ENCODE measurements around the gene ABCF1.

Gene ABCF1

GRCh38 chr6:30617565-30618269 is 46.5 kb downstream of the ABCF1 start, which contains the start of gene MRPS18B:
TSS of gene MRPS18B (plus strand) at chr6:30617840. CDS start at chr6:30617866, 26 bp downstream.
- peaks cover 10% of the 10 kb centered on the region for H3K4me1 ChIP-seq (ENCODE audit: control insufficient read depth, low read depth, low read length)
- no peaks in the 10 kb centered on the region for H3K27me3 ChIP-seq (ENCODE audit: control insufficient read depth, insufficient read depth, low read length)
- H3K9ac ChIP-seq (ENCODE audit: low read length), result peak within 1 kb of the TSS; percentile 97
- H3K9me3 ChIP-seq (ENCODE audit: control insufficient read depth, low read depth, low read length), result no peaks in the 10 kb centered on the region
- H3K27ac ChIP-seq (ENCODE audit: low read length), result peak within 1 kb of the TSS; percentile 97
- H3K36me3 ChIP-seq (ENCODE audit: control insufficient read depth, low read depth, low read length), result peaks cover 23% of the 10 kb centered on the region
- H3K4me3 ChIP-seq (ENCODE audit: low read length), result peak within 1 kb of the TSS; percentile 96

- peak overlapping the region; percentile 97 for H3K27ac ChIP-seq (ENCODE audit: low read length)
- no peaks in the 10 kb centered on the region for H3K27me3 ChIP-seq (ENCODE audit: control insufficient read depth, insufficient read depth, low read length)
- peaks cover 10% of the 10 kb centered on the region for H3K4me1 ChIP-seq (ENCODE audit: control insufficient read depth, low read depth, low read length)
- H3K9ac ChIP-seq (ENCODE audit: low read length), result peak overlapping the region; percentile 93
- peaks cover 29% of the 10 kb centered on the region for H3K36me3 ChIP-seq (ENCODE audit: control insufficient read depth, low read depth, low read length)
- H3K4me3 ChIP-seq (ENCODE audit: low read length), result peak overlapping the region; percentile 96
- H3K9me3 ChIP-seq (ENCODE audit: control insufficient read depth, low read depth, low read length), result no peaks in the 10 kb centered on the region
These were observed 47.1 kb downstream of the ABCF1 start for GRCh38 chr6:30618270-30618797.

- no peak overlapping the region for H3K27ac ChIP-seq (ENCODE audit: low read length)
- no peak overlapping the region for H3K4me3 ChIP-seq (ENCODE audit: low read length)
- H3K27me3 ChIP-seq (ENCODE audit: control insufficient read depth, insufficient read depth, low read length), result no peaks in the 10 kb centered on the region
- H3K9ac ChIP-seq (ENCODE audit: low read length), result no peak overlapping the region
- H3K4me1 ChIP-seq (ENCODE audit: control insufficient read depth, low read depth, low read length), result peaks cover under 1% of the 10 kb centered on the region
- H3K9me3 ChIP-seq (ENCODE audit: control insufficient read depth, low read depth, low read length), result no peaks in the 10 kb centered on the region
- H3K36me3 ChIP-seq (ENCODE audit: control insufficient read depth, low read depth, low read length), result peaks cover 36% of the 10 kb centered on the region
These were observed 48.3 kb downstream of the ABCF1 start for GRCh38 chr6:30619561-30619960.

- no peaks in the 10 kb centered on the region for H3K27me3 ChIP-seq (ENCODE audit: control insufficient read depth, insufficient read depth, low read length)
- no peak overlapping the region for H3K4me3 ChIP-seq (ENCODE audit: low read length)
- peaks cover 14% of the 10 kb centered on the region for H3K4me1 ChIP-seq (ENCODE audit: control insufficient read depth, low read depth, low read length)
- H3K27ac ChIP-seq (ENCODE audit: low read length), result no peak overlapping the region
- no peaks in the 10 kb centered on the region for H3K9me3 ChIP-seq (ENCODE audit: control insufficient read depth, low read depth, low read length)
- H3K36me3 ChIP-seq (ENCODE audit: control insufficient read depth, low read depth, low read length), result peaks cover 55% of the 10 kb centered on the region
- H3K9ac ChIP-seq (ENCODE audit: low read length), result no peak overlapping the region
These were observed 54.3 kb downstream of the ABCF1 start for GRCh38 chr6:30625511-30625910.

GRCh38 chr6:30626484-30627366 is 55.5 kb downstream of the ABCF1 start, which contains the start of gene ATAT1:
TSS of gene ATAT1 (plus strand) at chr6:30626874.
- Histone ChIP-seq H3K4me1 (ENCODE audit: control insufficient read depth, low read depth, low read length) (peaks cover 14% of the 10 kb centered on the region), H3K9ac (ENCODE audit: low read length) (peak within 1 kb of the TSS; percentile 76), H3K9me3 (ENCODE audit: control insufficient read depth, low read depth, low read length) (no peaks in the 10 kb centered on the region), H3K27me3 (ENCODE audit: control insufficient read depth, insufficient read depth, low read length) (no peaks in the 10 kb centered on the region), H3K27ac (ENCODE audit: low read length) (peak within 1 kb of the TSS; percentile 55), H3K36me3 (ENCODE audit: control insufficient read depth, low read depth, low read length) (peaks cover 52% of the 10 kb centered on the region), H3K4me3 (ENCODE audit: low read length) (peak within 1 kb of the TSS; percentile 88)

- no peaks in the 10 kb centered on the region for H3K27me3 ChIP-seq (ENCODE audit: control insufficient read depth, insufficient read depth, low read length)
- H3K36me3 ChIP-seq (ENCODE audit: control insufficient read depth, low read depth, low read length), result peaks cover 28% of the 10 kb centered on the region
- no peak overlapping the region for H3K9ac ChIP-seq (ENCODE audit: low read length)
- no peaks in the 10 kb centered on the region for H3K4me1 ChIP-seq (ENCODE audit: control insufficient read depth, low read depth, low read length)
- H3K9me3 ChIP-seq (ENCODE audit: control insufficient read depth, low read depth, low read length), result no peaks in the 10 kb centered on the region
- no peak overlapping the region for H3K4me3 ChIP-seq (ENCODE audit: low read length)
- H3K27ac ChIP-seq (ENCODE audit: low read length), result no peak overlapping the region
These were observed 64.6 kb downstream of the ABCF1 start for GRCh38 chr6:30635834-30636233.

GRCh38 chr6:30640481-30640880 is 69.2 kb downstream of the ABCF1 start:
- no peak overlapping the region for H3K4me3 ChIP-seq (ENCODE audit: low read length)
- no peaks in the 10 kb centered on the region for H3K27me3 ChIP-seq (ENCODE audit: control insufficient read depth, insufficient read depth, low read length)
- no peaks in the 10 kb centered on the region for H3K4me1 ChIP-seq (ENCODE audit: control insufficient read depth, low read depth, low read length)
- H3K36me3 ChIP-seq (ENCODE audit: control insufficient read depth, low read depth, low read length), result peaks cover 26% of the 10 kb centered on the region
- no peaks in the 10 kb centered on the region for H3K9me3 ChIP-seq (ENCODE audit: control insufficient read depth, low read depth, low read length)
- H3K9ac ChIP-seq (ENCODE audit: low read length), result no peak overlapping the region
- H3K27ac ChIP-seq (ENCODE audit: low read length), result no peak overlapping the region

GRCh38 chr6:30641048-30641447 is 69.8 kb downstream of the ABCF1 start:
- Histone ChIP-seq H3K27ac (ENCODE audit: low read length) (no peak overlapping the region), H3K27me3 (ENCODE audit: control insufficient read depth, insufficient read depth, low read length) (no peaks in the 10 kb centered on the region), H3K9me3 (ENCODE audit: control insufficient read depth, low read depth, low read length) (no peaks in the 10 kb centered on the region), H3K9ac (ENCODE audit: low read length) (no peak overlapping the region), H3K36me3 (ENCODE audit: control insufficient read depth, low read depth, low read length) (peaks cover 27% of the 10 kb centered on the region), H3K4me1 (ENCODE audit: control insufficient read depth, low read depth, low read length) (no peaks in the 10 kb centered on the region), H3K4me3 (ENCODE audit: low read length) (no peak overlapping the region)
